HEK293 (cell line): ENCODE results near the gene SAMD4B.
A peak's percentile ranks its signal among the peaks of the same experiment; 100 is the strongest.

ENCODE experiments used
- CTCF ChIA-PET: fragments of 350-600 bp; formaldehyde crosslinking; extraction: SDS; loops from one replicate; lab custom pipeline; 2021; ENCODE audit warnings: antibody characterized with exemption; lab: Yijun Ruan, JAX
- POLR2A ChIA-PET: fragments of 300-600 bp; formaldehyde crosslinking; extraction: SDS; loops from one replicate; lab custom pipeline; 2020; ENCODE audit warnings: antibody characterized with exemption, inconsistent platforms; lab: Yijun Ruan, JAX
- H3K27ac ChIP-seq: fragments of 200-500 bp; sonication (Bioruptor generic); 2 replicates; pipeline ENCODE4 v1.5.1; 2014; ENCODE audit warnings: low read depth, low read length, control low read depth, inconsistent platforms; ENCODE audit errors: extremely low read depth
- H3K36me3 ChIP-seq, 2 experiments: fragments of 200-500 bp in 1 of 2; sonication (Bioruptor generic) in 1 of 2; 1 replicate in 1 of 2; 2 replicates in 1 of 2; pipeline ENCODE4 v1.5.1; 2014 to 2017; ENCODE audit warnings: inconsistent platforms in 2 of 2, low read length in 2 of 2; ENCODE audit not compliant: control insufficient read depth in 2 of 2, insufficient read depth in 1 of 2
- H3K4me1 ChIP-seq: fragments of 200-500 bp; sonication (Bioruptor generic); 2 replicates; pipeline ENCODE4 v1.5.1; 2014; ENCODE audit warnings: mild to moderate bottlenecking, low read length, inconsistent platforms; ENCODE audit not compliant: control insufficient read depth, insufficient read depth
- H3K4me3 ChIP-seq: 2 replicates; pipeline ENCODE4 v1.5.1; 2011; ENCODE audit warnings: low read depth, mild to moderate bottlenecking, control low read depth, low read length, moderate library complexity
- H3K9me3 ChIP-seq: fragments of 200-500 bp; sonication (Bioruptor generic); 2 replicates; pipeline ENCODE4 v1.5.1; 2014; ENCODE audit warnings: low read depth, low read length, inconsistent platforms; ENCODE audit not compliant: control insufficient read depth, insufficient read depth
- GLI2 ChIP-seq: fragments of 450-650 bp; formaldehyde crosslinking; IDR thresholded peaks from 2 replicates; pipeline ENCODE4; 2017; ENCODE audit warnings: missing biosample characterization, missing genetic modification characterization, low read depth, borderline replicate concordance
- GLIS2 ChIP-seq: fragments of 450-650 bp; formaldehyde crosslinking; IDR thresholded peaks from 2 replicates; pipeline ENCODE4 v1.5.1; 2016; ENCODE audit warnings: missing biosample characterization, missing genetic modification characterization
- KLF10 ChIP-seq: fragments of 450-650 bp; IDR thresholded peaks from 2 replicates; pipeline ENCODE4 v1.5.1; 2018; ENCODE audit warnings: missing biosample characterization, mild to moderate bottlenecking, missing genetic modification characterization
- MEIS1 ChIP-seq: sonication (generic); formaldehyde crosslinking; IDR thresholded peaks from 2 replicates; pipeline ENCODE4 v1.8.1; 2022; ENCODE audit warnings: missing genetic modification reagents, mild to moderate bottlenecking, borderline replicate concordance
- PRDM4 ChIP-seq: fragments of 450-650 bp; formaldehyde crosslinking; IDR thresholded peaks from 2 replicates; pipeline ENCODE4 v1.5.1; 2017; ENCODE audit warnings: missing biosample characterization, missing genetic modification characterization
- PRDM6 ChIP-seq: fragments of 450-650 bp; formaldehyde crosslinking; IDR thresholded peaks from 2 replicates; pipeline ENCODE4 v1.5.1; 2017; ENCODE audit warnings: missing biosample characterization, missing genetic modification characterization
- REPIN1 ChIP-seq: fragments of 450-650 bp; formaldehyde crosslinking; IDR thresholded peaks from 2 replicates; pipeline ENCODE4 v1.5.1; 2017; ENCODE audit warnings: missing biosample characterization, missing genetic modification characterization, low read depth
- SCRT2 ChIP-seq: fragments of 450-650 bp; formaldehyde crosslinking; IDR thresholded peaks from 2 replicates; pipeline ENCODE4 v1.5.1; 2016; ENCODE audit warnings: missing biosample characterization, missing genetic modification characterization
- SP2 ChIP-seq: fragments of 450-650 bp; formaldehyde crosslinking; IDR thresholded peaks from 2 replicates; pipeline ENCODE4 v1.5.1; 2016; ENCODE audit warnings: missing biosample characterization, missing genetic modification characterization
- ZBTB48 ChIP-seq: fragments of 450-650 bp; formaldehyde crosslinking; IDR thresholded peaks from 2 replicates; pipeline ENCODE4 v1.5.1; 2016; ENCODE audit warnings: missing biosample characterization, missing genetic modification characterization
- ZFHX2 ChIP-seq: fragments of 450-650 bp; formaldehyde crosslinking; conservative IDR thresholded peaks from 2 replicates; pipeline ENCODE4 v1.5.1; 2016; ENCODE audit warnings: missing biosample characterization, missing genetic modification characterization
- ZNF155 ChIP-seq: fragments of 450-650 bp; formaldehyde crosslinking; IDR thresholded peaks from 2 replicates; pipeline ENCODE4 v1.5.1; 2016; ENCODE audit warnings: missing biosample characterization, missing genetic modification characterization
- ZNF19 ChIP-seq: fragments of 450-650 bp; formaldehyde crosslinking; IDR thresholded peaks from 2 replicates; pipeline ENCODE4; 2016; ENCODE audit warnings: missing biosample characterization, missing genetic modification characterization, low read depth
- ZNF350 ChIP-seq: fragments of 450-650 bp; formaldehyde crosslinking; IDR thresholded peaks from 2 replicates; pipeline ENCODE4 v1.5.0; 2017; ENCODE audit warnings: missing biosample characterization, mild to moderate bottlenecking, missing genetic modification characterization
- ZNF362 ChIP-seq: fragments of 450-650 bp; formaldehyde crosslinking; IDR thresholded peaks from 2 replicates; pipeline ENCODE4 v1.5.1; 2016; ENCODE audit warnings: missing biosample characterization, missing genetic modification characterization
- ZNF37A ChIP-seq: fragments of 450-650 bp; IDR thresholded peaks from 2 replicates; pipeline ENCODE4 v1.5.1; 2018; ENCODE audit warnings: missing biosample characterization, missing genetic modification characterization
- ZNF473 ChIP-seq: fragments of 450-650 bp; formaldehyde crosslinking; IDR thresholded peaks from 2 replicates; pipeline ENCODE4 v1.5.1; 2017; ENCODE audit warnings: missing biosample characterization, missing genetic modification characterization
- ZNF548 ChIP-seq: fragments of 450-650 bp; formaldehyde crosslinking; IDR thresholded peaks from 2 replicates; pipeline ENCODE4 v1.5.1; 2016; ENCODE audit warnings: missing biosample characterization, missing genetic modification characterization
- ZNF639 ChIP-seq: fragments of 450-650 bp; formaldehyde crosslinking; IDR thresholded peaks from 2 replicates; pipeline ENCODE4 v1.5.1; 2016; ENCODE audit warnings: missing biosample characterization, missing genetic modification characterization
- ZNF707 ChIP-seq: fragments of 450-650 bp; formaldehyde crosslinking; IDR thresholded peaks from 2 replicates; pipeline ENCODE4 v1.5.1; 2016; ENCODE audit warnings: missing biosample characterization, missing genetic modification characterization
- ZNF776 ChIP-seq: fragments of 450-650 bp; formaldehyde crosslinking; IDR thresholded peaks from 2 replicates; pipeline ENCODE4 v1.5.0; 2017; ENCODE audit warnings: missing biosample characterization, missing genetic modification characterization, borderline replicate concordance
- ZNF791 ChIP-seq: fragments of 450-650 bp; formaldehyde crosslinking; IDR thresholded peaks from 2 replicates; pipeline ENCODE4 v1.5.1; 2016; ENCODE audit warnings: missing biosample characterization, missing genetic modification characterization
- ZNF843 ChIP-seq: fragments of 450-650 bp; formaldehyde crosslinking; IDR thresholded peaks from 2 replicates; pipeline ENCODE4 v1.5.1; 2016; ENCODE audit warnings: missing biosample characterization, missing genetic modification characterization
- ZXDB ChIP-seq: fragments of 450-650 bp; formaldehyde crosslinking; IDR thresholded peaks from 2 replicates; pipeline ENCODE4 v1.5.1; 2016; ENCODE audit warnings: missing biosample characterization, missing genetic modification characterization
- TF ChIP-seq, protein P1 (sequence below): fragments of 450-650 bp; formaldehyde crosslinking; IDR thresholded peaks from 2 replicates; pipeline ENCODE4 v1.5.1; 2016; ENCODE audit warnings: missing biosample characterization, missing genetic modification characterization
- TF ChIP-seq, protein P2 (sequence below): fragments of 450-650 bp; formaldehyde crosslinking; IDR thresholded peaks from 2 replicates; pipeline ENCODE4 v1.5.1; 2016; ENCODE audit warnings: missing biosample characterization, missing genetic modification characterization

Gene SAMD4B

DNA sequence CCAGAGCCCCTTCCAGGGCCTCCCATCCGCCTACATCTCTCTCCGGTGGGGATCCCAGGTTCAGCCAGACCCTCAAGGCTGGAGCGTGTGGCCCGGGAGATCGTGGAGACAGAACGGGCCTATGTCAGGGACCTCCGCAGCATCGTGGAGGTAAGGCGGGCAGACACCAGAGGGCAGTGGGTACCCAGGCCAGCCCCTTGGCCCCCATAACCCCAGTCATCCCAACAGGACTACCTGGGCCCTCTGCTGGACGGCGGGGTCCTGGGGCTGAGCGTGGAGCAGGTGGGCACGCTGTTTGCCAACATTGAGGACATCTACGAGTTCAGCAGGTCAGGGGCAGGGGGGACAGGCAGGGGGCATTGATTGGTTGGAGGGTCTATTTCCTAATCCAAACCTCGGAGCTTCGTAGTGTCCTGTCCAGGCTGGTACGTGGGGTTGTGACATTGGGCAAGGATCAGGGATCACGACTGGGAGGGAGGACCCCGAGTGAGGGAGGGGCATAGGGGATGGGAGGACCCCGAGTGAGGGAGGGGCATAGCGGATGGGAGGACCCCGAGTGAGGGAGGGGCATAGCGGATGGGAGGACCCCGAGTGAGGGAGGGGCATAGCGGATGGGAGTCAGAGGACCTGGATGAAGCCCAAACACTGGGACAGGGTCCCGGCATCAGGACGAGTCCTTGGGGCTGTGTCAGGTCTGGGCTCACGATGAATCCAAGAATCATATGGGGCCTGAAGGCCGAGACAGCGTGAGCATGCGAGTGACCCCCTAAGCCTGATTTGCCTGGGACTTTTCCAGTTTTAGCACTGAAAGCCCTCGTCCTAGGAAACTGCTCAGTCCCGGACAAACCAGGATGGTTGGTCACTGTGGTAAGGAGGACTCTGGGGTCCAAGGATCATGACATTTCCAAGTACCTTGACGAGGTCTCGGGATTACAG, 73.2 kb downstream of the SAMD4B start:
- POLR2A ChIA-PET = interaction anchor here (0.6 to 13.3 kb wide), 8 partner anchors 12 to 25 kb away, joined by 4 to 255 read pairs (median 19); partner anchors contain the start of genes MED29, PAF1 and RPS16
- Histone ChIP-seq H3K4me3 (no peak overlapping the region), H3K4me1 (peaks cover 17% of the 10 kb centered on the region), H3K9me3 (no peaks in the 10 kb centered on the region), H3K27ac (no peak overlapping the region), H3K36me3 (peaks cover 46 to 48% of the 10 kb centered on the region in 2 experiments)
- CTCF ChIA-PET = interaction anchor here (0.6 to 2.6 kb wide), 16 partner anchors 13 to 488 kb away, joined by 3 to 16 read pairs (median 4); partner anchors contain the start of genes MED29, PAF1 and RPS16
- TF ChIP-seq ZNF776 (tag by site-specific recombination) (no peak), SCRT2 (tag by site-specific recombination) (no peak), ZNF155 (tag by site-specific recombination) (no peak), ZNF843 (tag by site-specific recombination) (no peak), ZNF362 (no peak), PRDM4 (tag by site-specific recombination) (no peak), ZNF548 (no peak), ZNF791 (tag by site-specific recombination) (no peak), ZNF707 (no peak), PRDM6 (tag by site-specific recombination) (no peak), ZNF19 (tag by site-specific recombination) (no peak), ZFHX2 (no peak; the same call in 1 of the 2 replicates), GLIS2 (tag by site-specific recombination) (peak; percentile 48), ZXDB (tag by site-specific recombination) (no peak), SP2 (0 out of 2 replicates have a peak, but pooled peaks have one; percentile 15), KLF10 (tag by site-specific recombination) (no peak), ZNF473 (no peak), MEIS1 (CRISPR knock-in tag) (no peak), ZNF37A (tag by site-specific recombination) (no peak), ZNF350 (tag by site-specific recombination) (no peak), ZNF639 (tag by site-specific recombination) (no peak), REPIN1 (no peak), ZBTB48 (tag by site-specific recombination) (0 out of 2 replicates have a peak, but pooled peaks have one; percentile 17), GLI2 (tag by site-specific recombination) (no peak)
- TF ChIP-seq, protein P1, sequence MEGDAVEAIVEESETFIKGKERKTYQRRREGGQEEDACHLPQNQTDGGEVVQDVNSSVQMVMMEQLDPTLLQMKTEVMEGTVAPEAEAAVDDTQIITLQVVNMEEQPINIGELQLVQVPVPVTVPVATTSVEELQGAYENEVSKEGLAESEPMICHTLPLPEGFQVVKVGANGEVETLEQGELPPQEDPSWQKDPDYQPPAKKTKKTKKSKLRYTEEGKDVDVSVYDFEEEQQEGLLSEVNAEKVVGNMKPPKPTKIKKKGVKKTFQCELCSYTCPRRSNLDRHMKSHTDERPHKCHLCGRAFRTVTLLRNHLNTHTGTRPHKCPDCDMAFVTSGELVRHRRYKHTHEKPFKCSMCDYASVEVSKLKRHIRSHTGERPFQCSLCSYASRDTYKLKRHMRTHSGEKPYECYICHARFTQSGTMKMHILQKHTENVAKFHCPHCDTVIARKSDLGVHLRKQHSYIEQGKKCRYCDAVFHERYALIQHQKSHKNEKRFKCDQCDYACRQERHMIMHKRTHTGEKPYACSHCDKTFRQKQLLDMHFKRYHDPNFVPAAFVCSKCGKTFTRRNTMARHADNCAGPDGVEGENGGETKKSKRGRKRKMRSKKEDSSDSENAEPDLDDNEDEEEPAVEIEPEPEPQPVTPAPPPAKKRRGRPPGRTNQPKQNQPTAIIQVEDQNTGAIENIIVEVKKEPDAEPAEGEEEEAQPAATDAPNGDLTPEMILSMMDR (tag by site-specific recombination) = peak; percentile 57
- TF ChIP-seq, protein P2, sequence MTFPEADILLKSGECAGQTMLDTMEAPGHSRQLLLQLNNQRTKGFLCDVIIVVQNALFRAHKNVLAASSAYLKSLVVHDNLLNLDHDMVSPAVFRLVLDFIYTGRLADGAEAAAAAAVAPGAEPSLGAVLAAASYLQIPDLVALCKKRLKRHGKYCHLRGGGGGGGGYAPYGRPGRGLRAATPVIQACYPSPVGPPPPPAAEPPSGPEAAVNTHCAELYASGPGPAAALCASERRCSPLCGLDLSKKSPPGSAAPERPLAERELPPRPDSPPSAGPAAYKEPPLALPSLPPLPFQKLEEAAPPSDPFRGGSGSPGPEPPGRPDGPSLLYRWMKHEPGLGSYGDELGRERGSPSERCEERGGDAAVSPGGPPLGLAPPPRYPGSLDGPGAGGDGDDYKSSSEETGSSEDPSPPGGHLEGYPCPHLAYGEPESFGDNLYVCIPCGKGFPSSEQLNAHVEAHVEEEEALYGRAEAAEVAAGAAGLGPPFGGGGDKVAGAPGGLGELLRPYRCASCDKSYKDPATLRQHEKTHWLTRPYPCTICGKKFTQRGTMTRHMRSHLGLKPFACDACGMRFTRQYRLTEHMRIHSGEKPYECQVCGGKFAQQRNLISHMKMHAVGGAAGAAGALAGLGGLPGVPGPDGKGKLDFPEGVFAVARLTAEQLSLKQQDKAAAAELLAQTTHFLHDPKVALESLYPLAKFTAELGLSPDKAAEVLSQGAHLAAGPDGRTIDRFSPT (tag by site-specific recombination) = peak; percentile 61; the same call in 1 of the 2 replicates
